Muscle layer of duodenum (tissue), 2 donors: ENCODE measurements around the gene KCNMA1.

Source experiments
- H3K27ac ChIP-seq: one replicate; pipeline ENCODE4 v1.7.0; 2013; ENCODE audit warnings: mild to moderate bottlenecking, low read length
- H3K27me3 ChIP-seq: one replicate; pipeline ENCODE4 v1.7.0; 2013; ENCODE audit warnings: low read depth, mild to moderate bottlenecking, control low read depth, low read length
- H3K36me3 ChIP-seq, 2 donors: one replicate each; pipeline ENCODE4 v1.7.0; 2013; ENCODE audit warnings: low read length in 2 of 2, control low read depth in 1 of 2, mild to moderate bottlenecking in 1 of 2; ENCODE audit not compliant: insufficient read depth in 2 of 2, control insufficient read depth in 1 of 2
- H3K4me1 ChIP-seq, 2 donors: one replicate each; pipeline ENCODE4 v1.7.0; 2013; ENCODE audit warnings: low read length in 2 of 2, mild to moderate bottlenecking in 2 of 2, control low read depth in 1 of 2, moderate library complexity in 1 of 2; ENCODE audit not compliant: insufficient read depth in 2 of 2, control insufficient read depth in 1 of 2
- H3K4me3 ChIP-seq, 2 donors: one replicate each; pipeline ENCODE4 v1.7.0; 2013; ENCODE audit warnings: low read length in 2 of 2, low read depth in 1 of 2, mild to moderate bottlenecking in 1 of 2
- H3K9me3 ChIP-seq, 2 donors: one replicate each; pipeline ENCODE4 v1.7.0; 2013; ENCODE audit warnings: low read length in 2 of 2, control low read depth in 1 of 2, mild to moderate bottlenecking in 1 of 2; ENCODE audit not compliant: control insufficient read depth in 1 of 2
- donor health status: healthy.

KCNMA1 gene

DNA sequence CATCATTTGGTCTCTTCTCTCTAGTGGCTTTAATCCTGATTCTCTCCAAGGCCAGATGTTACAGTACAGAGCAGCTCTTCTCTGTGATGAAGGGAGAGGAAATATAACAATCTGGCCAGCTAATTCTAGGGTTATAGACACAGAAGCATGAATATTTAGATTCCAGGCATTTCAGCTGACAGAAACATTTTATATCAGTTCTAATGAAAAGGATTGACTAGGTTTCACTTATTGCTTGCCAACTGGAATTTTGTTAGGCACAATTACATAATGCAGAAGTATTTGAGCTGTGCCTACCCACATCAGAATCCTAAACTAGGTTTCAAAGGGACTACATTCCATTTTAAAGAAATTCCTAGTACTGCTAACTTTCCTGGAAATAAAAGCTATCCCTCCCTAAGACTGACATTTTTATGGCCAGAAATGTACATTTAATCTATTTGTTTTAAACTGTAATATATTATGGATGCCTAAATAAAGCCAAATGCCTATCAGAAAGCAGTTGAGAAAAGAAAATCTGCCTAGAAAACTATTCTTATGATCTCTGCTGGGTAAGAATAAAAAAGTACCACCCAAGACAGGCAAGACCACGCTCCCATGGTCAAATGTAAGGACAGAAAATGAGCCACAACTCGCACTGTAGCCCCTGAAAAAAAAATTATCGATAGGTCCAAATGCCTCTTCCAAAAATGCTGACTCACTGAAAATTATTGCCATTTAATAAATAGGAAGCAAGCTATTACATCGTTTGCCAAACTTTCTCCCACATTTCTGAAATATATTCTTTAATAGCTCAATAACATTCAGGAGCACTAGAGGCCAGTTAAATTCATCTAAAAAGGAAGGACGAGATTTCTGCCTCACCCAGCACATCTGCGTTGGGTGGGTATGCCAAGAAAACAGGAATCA is 498.1 kb downstream of the KCNMA1 start:
- Histone ChIP-seq H3K27ac (no peak overlapping the region), H3K4me3 (no peak overlapping the region), H3K27me3 (no peaks in the 10 kb centered on the region), H3K36me3 (no peaks in the 10 kb centered on the region), H3K4me1 (peaks cover 0 to 8% of the 10 kb centered on the region in 2 donors), H3K9me3 (no peaks in the 10 kb centered on the region)

- Histone ChIP-seq H3K9me3 (no peaks in the 10 kb centered on the region), H3K36me3 (no peaks in the 10 kb centered on the region), H3K27me3 (no peaks in the 10 kb centered on the region), H3K4me3 (no peak overlapping the region), H3K27ac (no peak overlapping the region), H3K4me1 (peaks cover 0 to 8% of the 10 kb centered on the region in 2 donors)
Observed at GRCh38 chr10:77138541-77138940, 499.1 kb downstream of the KCNMA1 start.

DNA sequence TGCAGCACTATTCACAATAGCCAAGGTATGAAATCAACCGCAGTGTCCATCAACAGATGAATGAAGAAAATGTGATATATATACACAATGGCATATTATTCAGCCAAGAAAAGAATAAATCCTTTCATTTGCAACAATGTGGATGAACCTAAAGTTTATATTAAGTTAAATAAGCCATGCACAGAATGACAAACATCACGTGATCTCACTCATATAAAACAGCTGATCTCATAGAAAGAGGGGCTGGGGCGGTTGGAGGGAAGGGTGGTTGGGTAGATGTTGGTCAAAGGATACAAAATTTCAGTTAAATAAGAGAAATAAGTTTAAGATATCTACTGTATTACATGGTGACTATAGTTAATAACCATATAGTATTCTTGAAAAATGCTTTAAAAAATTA is 502.1 kb downstream of the KCNMA1 start:
- Histone ChIP-seq H3K27me3 (no peaks in the 10 kb centered on the region), H3K27ac (no peak overlapping the region), H3K36me3 (no peaks in the 10 kb centered on the region), H3K4me3 (no peak overlapping the region), H3K4me1 (peaks cover 0 to 8% of the 10 kb centered on the region in 2 donors), H3K9me3 (no peaks in the 10 kb centered on the region)

GRCh38 chr10:77131214-77131613 is 506.4 kb downstream of the KCNMA1 start:
- no peaks in the 10 kb centered on the region for H3K4me1 ChIP-seq
- no peaks in the 10 kb centered on the region for H3K36me3 ChIP-seq
- no peak overlapping the region for H3K27ac ChIP-seq
- no peaks in the 10 kb centered on the region for H3K9me3 ChIP-seq
- no peak overlapping the region for H3K4me3 ChIP-seq
- no peaks in the 10 kb centered on the region for H3K27me3 ChIP-seq

DNA sequence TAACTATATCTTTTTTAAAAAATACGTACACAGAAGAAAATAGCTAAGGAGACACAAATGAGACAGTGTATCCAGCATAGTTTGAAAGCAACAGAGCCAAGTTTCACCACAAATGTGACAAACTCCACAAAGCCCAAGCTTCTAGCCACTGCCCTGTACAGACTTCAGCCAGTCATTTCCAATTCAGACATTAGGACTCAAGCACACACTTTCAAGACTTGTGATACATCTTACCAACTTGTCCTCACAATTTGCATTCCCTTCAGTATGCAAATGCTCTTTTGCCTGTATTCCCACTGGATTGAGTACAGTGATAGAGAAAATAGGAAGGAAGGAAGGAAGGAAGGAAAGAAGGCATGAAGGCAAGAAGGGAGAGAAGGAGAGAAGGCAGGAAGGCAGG is 510.4 kb downstream of the KCNMA1 start:
- Histone ChIP-seq H3K4me3 (no peak overlapping the region), H3K4me1 (peaks cover 0 to 6% of the 10 kb centered on the region in 2 donors), H3K9me3 (no peaks in the 10 kb centered on the region), H3K36me3 (no peaks in the 10 kb centered on the region), H3K27me3 (no peaks in the 10 kb centered on the region), H3K27ac (no peak overlapping the region)

GRCh38 chr10:77125231-77125630 is 512.4 kb downstream of the KCNMA1 start:
- H3K27ac ChIP-seq: no peak overlapping the region
- no peaks in the 10 kb centered on the region for H3K27me3 ChIP-seq
- no peaks in the 10 kb centered on the region for H3K9me3 ChIP-seq
- H3K4me3 ChIP-seq: no peak overlapping the region
- H3K36me3 ChIP-seq: no peaks in the 10 kb centered on the region
- peaks cover 0 to 10% of the 10 kb centered on the region in 2 donors for H3K4me1 ChIP-seq

DNA sequence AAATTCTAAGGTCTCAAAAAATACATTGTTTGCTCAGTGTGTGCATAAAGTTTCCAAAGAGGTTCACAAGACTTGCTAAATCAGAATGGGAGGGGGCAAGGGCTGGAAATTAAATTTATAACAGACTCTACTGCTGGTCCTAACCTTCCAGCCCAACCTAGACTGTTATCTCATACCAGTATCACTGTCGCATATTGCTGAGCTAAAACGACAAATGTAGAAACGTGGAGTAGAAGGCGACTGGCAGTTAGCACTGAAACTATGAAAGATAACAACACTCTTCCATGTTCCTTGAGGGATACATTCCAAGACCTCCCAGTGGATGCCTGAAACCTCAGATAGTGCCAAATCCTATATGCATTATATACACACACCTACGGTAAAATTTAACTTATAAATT is 514.3 kb downstream of the KCNMA1 start:
- Histone ChIP-seq H3K4me1 (peaks cover 0 to 16% of the 10 kb centered on the region in 2 donors), H3K9me3 (no peaks in the 10 kb centered on the region), H3K4me3 (no peak overlapping the region), H3K27me3 (no peaks in the 10 kb centered on the region), H3K36me3 (no peaks in the 10 kb centered on the region), H3K27ac (no peak overlapping the region)

DNA sequence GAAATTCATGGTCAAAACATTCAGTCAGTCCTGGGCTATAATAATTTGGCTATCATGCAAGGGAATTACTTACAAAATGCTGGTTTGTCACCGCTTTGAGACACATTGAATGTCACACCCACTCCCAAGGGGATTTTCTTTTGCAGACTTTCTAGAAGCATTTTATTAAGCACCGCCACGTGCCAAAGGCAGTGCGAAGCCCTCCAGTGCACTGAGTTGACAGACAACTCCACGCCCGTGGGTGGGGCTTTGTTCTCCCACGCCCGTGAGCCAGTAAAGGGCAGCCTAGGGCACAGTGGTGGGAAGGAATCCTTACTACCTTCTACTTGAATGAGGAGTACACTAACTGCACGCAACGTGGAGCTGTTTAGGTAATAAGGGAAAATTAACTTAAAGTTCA is 515.8 kb downstream of the KCNMA1 start:
- no peaks in the 10 kb centered on the region for H3K9me3 ChIP-seq
- no peaks in the 10 kb centered on the region for H3K27me3 ChIP-seq
- no peak overlapping the region for H3K27ac ChIP-seq
- H3K4me1 ChIP-seq: peaks cover 0 to 16% of the 10 kb centered on the region in 2 donors
- H3K4me3 ChIP-seq: no peak overlapping the region
- H3K36me3 ChIP-seq: no peaks in the 10 kb centered on the region

GRCh38 chr10:77120666-77121376 is 516.8 kb downstream of the KCNMA1 start:
- Histone ChIP-seq H3K4me3 (no peak overlapping the region), H3K4me1 (peaks cover 0 to 16% of the 10 kb centered on the region in 2 donors), H3K36me3 (no peaks in the 10 kb centered on the region)

DNA sequence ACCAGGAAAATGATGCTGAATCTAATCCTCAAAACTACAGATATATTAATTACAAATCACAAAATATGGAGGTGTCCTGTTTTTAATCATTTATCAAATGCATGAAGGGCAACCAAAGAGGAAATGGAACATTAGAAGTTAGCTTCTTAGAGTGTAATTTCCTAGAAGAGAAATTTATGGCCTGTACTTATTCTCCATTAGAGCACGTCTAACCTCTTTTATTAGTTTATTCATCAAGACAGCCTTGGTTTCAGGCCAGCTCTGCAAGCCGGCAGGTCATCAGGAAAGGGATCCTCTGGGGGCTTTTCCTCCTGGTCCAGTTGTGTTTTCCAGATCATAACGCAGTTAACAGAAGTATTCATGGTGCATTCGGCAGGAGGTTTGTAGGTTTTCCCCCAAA is 517.6 kb downstream of the KCNMA1 start:
- no peaks in the 10 kb centered on the region for H3K27me3 ChIP-seq
- no peak overlapping the region for H3K27ac ChIP-seq
- no peaks in the 10 kb centered on the region for H3K9me3 ChIP-seq
- H3K36me3 ChIP-seq: no peaks in the 10 kb centered on the region
- H3K4me3 ChIP-seq: no peak overlapping the region
- peaks cover 0 to 16% of the 10 kb centered on the region in 2 donors for H3K4me1 ChIP-seq

More at GRCh38 chr10:77120666-77121376, 516.8 kb downstream of the KCNMA1 start:
- Histone ChIP-seq H3K27me3 (no peaks in the 10 kb centered on the region), H3K27ac (no peak overlapping the region), H3K9me3 (no peaks in the 10 kb centered on the region)

DNA sequence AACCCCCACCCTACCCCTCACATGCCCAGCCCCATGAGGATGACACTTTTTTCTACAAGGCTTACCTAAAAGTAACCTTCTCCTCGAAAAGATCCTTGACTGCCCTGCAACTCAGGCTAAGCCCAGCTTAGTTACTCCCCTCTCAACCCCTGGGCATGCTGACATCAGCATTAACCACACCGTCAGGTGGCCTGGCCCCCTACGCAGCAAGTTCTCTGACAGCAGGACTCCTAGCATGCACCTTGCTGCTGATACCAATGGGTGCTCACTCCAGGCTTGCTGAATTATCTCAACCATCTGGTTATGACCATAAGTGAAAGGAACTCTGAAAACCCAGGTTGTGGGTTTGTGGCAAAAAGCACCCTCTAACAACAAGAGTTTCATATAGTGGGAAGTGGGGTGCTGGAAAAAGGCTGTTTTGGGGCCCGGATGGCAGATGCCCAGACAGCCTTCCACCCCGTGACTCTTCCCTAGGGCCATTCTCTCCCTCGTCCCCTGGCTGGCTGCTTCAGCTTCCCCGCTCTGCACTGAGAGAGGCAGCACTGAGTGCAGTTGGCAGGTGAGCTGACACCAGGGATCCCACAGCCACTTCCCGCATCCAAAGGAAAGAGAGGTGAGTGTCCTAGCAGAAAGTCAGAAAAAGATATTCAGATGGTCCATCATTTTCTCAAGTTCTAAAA is 518.9 kb downstream of the KCNMA1 start:
- no peaks in the 10 kb centered on the region for H3K27me3 ChIP-seq
- no peak overlapping the region for H3K4me3 ChIP-seq
- H3K27ac ChIP-seq: no peak overlapping the region
- H3K36me3 ChIP-seq: no peaks in the 10 kb centered on the region
- H3K9me3 ChIP-seq: no peaks in the 10 kb centered on the region
- peaks cover 0 to 11% of the 10 kb centered on the region in 2 donors for H3K4me1 ChIP-seq
